HepG2 (cell line): ENCODE measurements around the gene ACCS. TPM values are rescaled to one million over a fixed set of nuclear protein-coding genes. Genes with fewer than 3 reads are reported as not detected.

Experiments
- ATAC-seq: fragments of 200-7000 bp; cut with Tn5 transposase; 3 replicates; pipeline ENCODE4 v1.9.1; 2020; ENCODE audit warnings: mild to moderate bottlenecking, moderate library complexity
- BruUV-seq: library from RNA; stranded (reverse); fragments of 400-500 nt; replicated peaks from 2 replicates; lab custom pipeline; 2021; lab: Mats Ljungman, UMichigan
- CTCF ChIA-PET: fragments of 300-600 bp; formaldehyde crosslinking; extraction: SDS; loops from one replicate; lab custom pipeline; 2021; ENCODE audit warnings: low total read pairs, inconsistent platforms, low intra/inter-chr PET ratio; lab: Yijun Ruan, JAX
- POLR2A ChIA-PET: fragments of 350-600 bp; sonication (Branson Sonifier 250); formaldehyde crosslinking; loops from one replicate; lab custom pipeline; 2020; ENCODE audit warnings: antibody characterized with exemption, inconsistent platforms; lab: Yijun Ruan, JAX
- DNase-seq: peaks from one replicate; pipeline ENCODE4 v3.0.0-alpha.2; 2015; ENCODE audit warnings: low spot score
- FAIRE-seq: peaks from 3 replicates; lab custom pipeline; 2011; peaks lifted over from hg19 to GRCh38; lab: Jason Lieb, UNC
- H2AFZ ChIP-seq: one replicate; pipeline ENCODE4 v1.6.1; 2011; ENCODE audit warnings: low read length, inconsistent platforms
- H3K27ac ChIP-seq: fragments of 300-600 bp; 3 replicates; pipeline ENCODE4 v1.8.0; 2011; ENCODE audit warnings: mixed run types, mild to moderate bottlenecking, mixed read lengths, low read length, inconsistent platforms; ENCODE audit not compliant: insufficient read depth; ENCODE audit errors: extremely low read length
- H3K27me3 ChIP-seq, 2 experiments: fragments of 200-600 bp in 1 of 2; 2 replicates in 1 of 2; 3 replicates in 1 of 2; pipeline versions ENCODE4 v1.6.0 to v1.8.0; 2011; ENCODE audit warnings: low read length in 2 of 2, mild to moderate bottlenecking in 2 of 2, moderate library complexity in 2 of 2, inconsistent platforms in 1 of 2; ENCODE audit not compliant: insufficient read depth in 2 of 2, control insufficient read depth in 1 of 2
- H3K36me3 ChIP-seq, 2 experiments: fragments of 200-600 bp in 1 of 2; replicated peaks in 1 of 2; 2 replicates in 1 of 2; 3 replicates in 1 of 2; pipeline versions ENCODE4 v1.5.1 to v1.8.0; 2011; ENCODE audit warnings: low read length in 2 of 2, inconsistent platforms in 1 of 2; ENCODE audit not compliant: insufficient read depth in 2 of 2, control insufficient read depth in 1 of 2
- H3K4me1 ChIP-seq: 2 replicates; pipeline ENCODE4 v1.5.1; 2012; ENCODE audit warnings: low read length, inconsistent platforms; ENCODE audit not compliant: insufficient read depth
- H3K4me2 ChIP-seq: 2 replicates; pipeline ENCODE4 v1.6.0; 2011; ENCODE audit warnings: low read depth, low read length, inconsistent platforms
- H3K4me3 ChIP-seq, 3 experiments: fragments of 200-600 bp in 1 of 3; sonication (generic), shearing (Covaris generic) in 1 of 3; replicated peaks in 1 of 3; 2 replicates each; pipeline ENCODE4 v1.5.1; 2011 to 2016; ENCODE audit warnings: low read length in 3 of 3, inconsistent platforms in 2 of 3, low read depth in 2 of 3, mild to moderate bottlenecking in 2 of 3, control low read depth in 1 of 3, mixed read lengths in 1 of 3; ENCODE audit not compliant: insufficient read depth in 1 of 3
- H3K79me2 ChIP-seq: one replicate; pipeline ENCODE4 v1.6.1; 2011; ENCODE audit warnings: low read length, inconsistent platforms; ENCODE audit not compliant: insufficient read depth
- H3K9ac ChIP-seq: 2 replicates; pipeline ENCODE4 v1.6.0; 2011; ENCODE audit warnings: mild to moderate bottlenecking, low read depth, low read length, inconsistent platforms; ENCODE audit not compliant: insufficient read depth
- H3K9me3 ChIP-seq: 2 replicates; pipeline ENCODE4 v1.5.1; 2012; ENCODE audit warnings: mild to moderate bottlenecking, low read length
- H4K20me1 ChIP-seq: 2 replicates; pipeline ENCODE4 v1.6.0; 2011; ENCODE audit warnings: inconsistent platforms, mild to moderate bottlenecking, low read length, moderate library complexity; ENCODE audit not compliant: insufficient read depth
- AGO2 ChIP-seq: fragments of 200-400 bp; formaldehyde crosslinking; optimal IDR thresholded peaks from 2 replicates; pipeline ENCODE3; 2017; ENCODE audit warnings: mild to moderate bottlenecking, low read depth, low read length, moderate library complexity
- FOXA3 ChIP-seq: IDR thresholded peaks from 2 replicates; pipeline ENCODE4 v1.6.1; 2016; ENCODE audit warnings: missing genetic modification reagents, missing compliant biosample characterization
- KLF11 ChIP-seq: IDR thresholded peaks from 2 replicates; pipeline ENCODE4 v1.6.1; 2016; ENCODE audit warnings: missing compliant biosample characterization
- PHF21A ChIP-seq: sonication (generic); formaldehyde crosslinking; IDR thresholded peaks from 2 replicates; pipeline ENCODE4 v1.5.0; 2020; ENCODE audit warnings: mild to moderate bottlenecking, missing genetic modification reagents
- RBM39 ChIP-seq: fragments of 200-400 bp; formaldehyde crosslinking; IDR thresholded peaks from one replicate; pipeline ENCODE4 v1.6.1; 2018; ENCODE audit warnings: antibody characterized with exemption, mild to moderate bottlenecking, low read depth, low read length; ENCODE audit not compliant: poor library complexity, severe bottlenecking
- ZFP41 ChIP-seq: sonication (generic); formaldehyde crosslinking; IDR thresholded peaks from 2 replicates; pipeline ENCODE4 v1.4.0; 2020; ENCODE audit warnings: mild to moderate bottlenecking, missing genetic modification reagents, borderline replicate concordance
- ZMYM2 ChIP-seq: sonication (generic); formaldehyde crosslinking; IDR thresholded peaks from 2 replicates; pipeline ENCODE4 v1.8.0; 2022; ENCODE audit warnings: mild to moderate bottlenecking, missing genetic modification reagents
- ZNF180 ChIP-seq: sonication (generic); formaldehyde crosslinking; IDR thresholded peaks from 2 replicates; pipeline ENCODE4 v1.4.0; 2020; ENCODE audit warnings: low read depth, missing genetic modification reagents, borderline replicate concordance
- ZNF326 ChIP-seq: sonication (generic); formaldehyde crosslinking; IDR thresholded peaks from 2 replicates; pipeline ENCODE4 v1.4.0; 2020; ENCODE audit warnings: missing genetic modification reagents, borderline replicate concordance
- ZNF335 ChIP-seq: sonication (generic); formaldehyde crosslinking; IDR thresholded peaks from 2 replicates; pipeline ENCODE4 v1.4.0; 2020; ENCODE audit warnings: missing genetic modification reagents
- ZNF382 ChIP-seq: sonication (generic); formaldehyde crosslinking; IDR thresholded peaks from 2 replicates; pipeline ENCODE4 v1.5.0; 2020; ENCODE audit warnings: missing genetic modification reagents, mild to moderate bottlenecking, borderline replicate concordance
- ZNF496 ChIP-seq: sonication (generic); formaldehyde crosslinking; IDR thresholded peaks from 2 replicates; pipeline ENCODE4 v1.8.1; 2023; ENCODE audit warnings: mild to moderate bottlenecking, moderate library complexity, missing genetic modification reagents; ENCODE audit not compliant: insufficient replicate concordance
- WGBS: methylation state at CpG from one replicate; pipeline ENCODE4 v1.1.6; 2017; ENCODE audit warnings: low lambda C conversion rate; 5-methylcytosine and 5-hydroxymethylcytosine counted together
- in situ Hi-C: cut with HindIII; loops from 2 replicates; pipeline ENCODE4 v1.10.0; 2017; ENCODE audit warnings: low pct_unique_long_range_greater_than_20kb; ENCODE audit not compliant: extremely low pct_ligation_motif_present
- intact Hi-C: fragments of 100-400 bp; cut with micrococcal nuclease; formaldehyde crosslinking; loops from one replicate; pipeline ENCODE4 v1.10.0; 2022; ENCODE audit not compliant: unreplicated experiment
- polyA plus RNA-seq, 8 experiments: library from polyadenylated mRNA; depleted of rRNA in 3 of 8; stranded (reverse) in 7 of 8; unstranded in 1 of 8; fragments of >200 nt; fragmentation: Illumina TruSeq in 4 of 8; extraction: Trizol in 4 of 8; gene quantifications; 2 replicates each; pipeline versions ENCODE4 v1.2.1 to v1.2.3, GENCODE V29; 2011 to 2016; ENCODE audit warnings: low read depth in 4 of 8, missing spikeins in 1 of 8, mixed read lengths in 1 of 8; ENCODE audit not compliant: insufficient read depth in 1 of 8
- total RNA-seq, 5 experiments: library from RNA; depleted of rRNA; stranded (reverse); fragments of >200 nt; fragmentation: Illumina TruSeq; extraction: Trizol; gene quantifications; 2 replicates each; pipeline ENCODE4 v1.2.3, GENCODE V29; 2016; ENCODE audit warnings: low read depth in 1 of 5
- TF ChIP-seq, protein P1 (sequence below): sonication (generic); formaldehyde crosslinking; IDR thresholded peaks from 2 replicates; pipeline ENCODE4 v1.4.0; 2020; ENCODE audit warnings: missing genetic modification reagents, borderline replicate concordance
- TF ChIP-seq, protein P2 (sequence below): fragments of 450-650 bp; IDR thresholded peaks from 2 replicates; pipeline ENCODE4 v1.6.1; 2017; ENCODE audit warnings: mild to moderate bottlenecking
- TF ChIP-seq, protein P3 (sequence below): sonication (generic); formaldehyde crosslinking; IDR thresholded peaks from 2 replicates; pipeline ENCODE4 v1.4.0; 2020; ENCODE audit warnings: missing genetic modification reagents
- TF ChIP-seq, protein P4 (sequence below): IDR thresholded peaks from 2 replicates; pipeline ENCODE4 v1.6.1; 2016; ENCODE audit warnings: missing biosample characterization, missing genetic modification reagents, low read depth

Gene ACCS
- total and polyA plus RNA-seq, 2 of the 13 experiments (the other 11 are each of a cell fraction or from before 2014, with no cell fraction given): 0.55 to 0.59 TPM

DNA sequence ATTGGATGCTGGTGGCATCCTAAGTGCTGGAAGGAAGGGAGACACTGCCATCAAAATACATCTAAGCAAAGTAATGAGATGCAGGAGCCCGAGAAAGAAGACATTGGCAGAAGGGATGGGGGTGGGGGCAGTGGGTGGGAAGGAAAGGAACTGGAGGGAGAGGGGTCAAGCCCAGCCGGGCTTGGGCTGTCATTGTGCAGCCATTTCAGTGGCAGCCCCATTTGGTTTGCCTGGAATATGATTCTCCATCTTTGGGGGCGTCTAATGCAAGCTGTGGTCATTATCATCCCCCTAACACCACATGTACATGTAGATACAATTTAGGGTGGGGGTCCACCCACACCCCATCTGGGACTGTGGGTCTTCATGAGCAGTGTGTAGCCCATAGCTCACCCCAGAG lies 32.2 kb upstream of the ACCS start:
- no TSS peak for BruUV-seq
- Histone ChIP-seq H3K79me2 (no peaks in the 10 kb centered on the region), H3K27ac (no peak overlapping the region), H3K4me3 (no peak overlapping the region), H3K9me3 (no peaks in the 10 kb centered on the region), H3K27me3 (peaks cover 4 to 9% of the 10 kb centered on the region in 2 experiments; a peak in 2 of 5 replicates), H3K4me2 (no peak overlapping the region), H2AFZ (no peak overlapping the region), H4K20me1 (no peaks in the 10 kb centered on the region), H3K4me1 (no peaks in the 10 kb centered on the region), H3K36me3 (no peaks in the 10 kb centered on the region), H3K9ac (no peak overlapping the region)
- ATAC-seq (no peak), DNase-seq (no peak), FAIRE-seq (no peak)
- intact Hi-C loops (no loop called here), in situ Hi-C loops (no loop called here)
- POLR2A ChIA-PET: no interaction called here
- CTCF ChIA-PET: no interaction called here
- WGBS: 0% methylated on average over 2 of the region's 3 CpGs
- TF ChIP-seq PHF21A (CRISPR knock-in tag) (no peak), KLF11 (CRISPR knock-in tag) (no peak), ZNF326 (CRISPR knock-in tag) (no peak), ZFP41 (CRISPR knock-in tag) (no peak), ZNF180 (CRISPR knock-in tag) (no peak), ZNF496 (no peak), ZMYM2 (CRISPR knock-in tag) (no peak), ZNF382 (CRISPR knock-in tag) (no peak), ZNF335 (CRISPR knock-in tag) (no peak), FOXA3 (no peak), RBM39 (no peak), AGO2 (no peak)
- TF ChIP-seq, protein P1, sequence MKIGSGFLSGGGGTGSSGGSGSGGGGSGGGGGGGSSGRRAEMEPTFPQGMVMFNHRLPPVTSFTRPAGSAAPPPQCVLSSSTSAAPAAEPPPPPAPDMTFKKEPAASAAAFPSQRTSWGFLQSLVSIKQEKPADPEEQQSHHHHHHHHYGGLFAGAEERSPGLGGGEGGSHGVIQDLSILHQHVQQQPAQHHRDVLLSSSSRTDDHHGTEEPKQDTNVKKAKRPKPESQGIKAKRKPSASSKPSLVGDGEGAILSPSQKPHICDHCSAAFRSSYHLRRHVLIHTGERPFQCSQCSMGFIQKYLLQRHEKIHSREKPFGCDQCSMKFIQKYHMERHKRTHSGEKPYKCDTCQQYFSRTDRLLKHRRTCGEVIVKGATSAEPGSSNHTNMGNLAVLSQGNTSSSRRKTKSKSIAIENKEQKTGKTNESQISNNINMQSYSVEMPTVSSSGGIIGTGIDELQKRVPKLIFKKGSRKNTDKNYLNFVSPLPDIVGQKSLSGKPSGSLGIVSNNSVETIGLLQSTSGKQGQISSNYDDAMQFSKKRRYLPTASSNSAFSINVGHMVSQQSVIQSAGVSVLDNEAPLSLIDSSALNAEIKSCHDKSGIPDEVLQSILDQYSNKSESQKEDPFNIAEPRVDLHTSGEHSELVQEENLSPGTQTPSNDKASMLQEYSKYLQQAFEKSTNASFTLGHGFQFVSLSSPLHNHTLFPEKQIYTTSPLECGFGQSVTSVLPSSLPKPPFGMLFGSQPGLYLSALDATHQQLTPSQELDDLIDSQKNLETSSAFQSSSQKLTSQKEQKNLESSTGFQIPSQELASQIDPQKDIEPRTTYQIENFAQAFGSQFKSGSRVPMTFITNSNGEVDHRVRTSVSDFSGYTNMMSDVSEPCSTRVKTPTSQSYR (CRISPR knock-in tag): no peak
- TF ChIP-seq, protein P2, sequence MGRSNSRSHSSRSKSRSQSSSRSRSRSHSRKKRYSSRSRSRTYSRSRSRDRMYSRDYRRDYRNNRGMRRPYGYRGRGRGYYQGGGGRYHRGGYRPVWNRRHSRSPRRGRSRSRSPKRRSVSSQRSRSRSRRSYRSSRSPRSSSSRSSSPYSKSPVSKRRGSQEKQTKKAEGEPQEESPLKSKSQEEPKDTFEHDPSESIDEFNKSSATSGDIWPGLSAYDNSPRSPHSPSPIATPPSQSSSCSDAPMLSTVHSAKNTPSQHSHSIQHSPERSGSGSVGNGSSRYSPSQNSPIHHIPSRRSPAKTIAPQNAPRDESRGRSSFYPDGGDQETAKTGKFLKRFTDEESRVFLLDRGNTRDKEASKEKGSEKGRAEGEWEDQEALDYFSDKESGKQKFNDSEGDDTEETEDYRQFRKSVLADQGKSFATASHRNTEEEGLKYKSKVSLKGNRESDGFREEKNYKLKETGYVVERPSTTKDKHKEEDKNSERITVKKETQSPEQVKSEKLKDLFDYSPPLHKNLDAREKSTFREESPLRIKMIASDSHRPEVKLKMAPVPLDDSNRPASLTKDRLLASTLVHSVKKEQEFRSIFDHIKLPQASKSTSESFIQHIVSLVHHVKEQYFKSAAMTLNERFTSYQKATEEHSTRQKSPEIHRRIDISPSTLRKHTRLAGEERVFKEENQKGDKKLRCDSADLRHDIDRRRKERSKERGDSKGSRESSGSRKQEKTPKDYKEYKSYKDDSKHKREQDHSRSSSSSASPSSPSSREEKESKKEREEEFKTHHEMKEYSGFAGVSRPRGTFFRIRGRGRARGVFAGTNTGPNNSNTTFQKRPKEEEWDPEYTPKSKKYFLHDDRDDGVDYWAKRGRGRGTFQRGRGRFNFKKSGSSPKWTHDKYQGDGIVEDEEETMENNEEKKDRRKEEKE: no peak
- TF ChIP-seq, protein P3, sequence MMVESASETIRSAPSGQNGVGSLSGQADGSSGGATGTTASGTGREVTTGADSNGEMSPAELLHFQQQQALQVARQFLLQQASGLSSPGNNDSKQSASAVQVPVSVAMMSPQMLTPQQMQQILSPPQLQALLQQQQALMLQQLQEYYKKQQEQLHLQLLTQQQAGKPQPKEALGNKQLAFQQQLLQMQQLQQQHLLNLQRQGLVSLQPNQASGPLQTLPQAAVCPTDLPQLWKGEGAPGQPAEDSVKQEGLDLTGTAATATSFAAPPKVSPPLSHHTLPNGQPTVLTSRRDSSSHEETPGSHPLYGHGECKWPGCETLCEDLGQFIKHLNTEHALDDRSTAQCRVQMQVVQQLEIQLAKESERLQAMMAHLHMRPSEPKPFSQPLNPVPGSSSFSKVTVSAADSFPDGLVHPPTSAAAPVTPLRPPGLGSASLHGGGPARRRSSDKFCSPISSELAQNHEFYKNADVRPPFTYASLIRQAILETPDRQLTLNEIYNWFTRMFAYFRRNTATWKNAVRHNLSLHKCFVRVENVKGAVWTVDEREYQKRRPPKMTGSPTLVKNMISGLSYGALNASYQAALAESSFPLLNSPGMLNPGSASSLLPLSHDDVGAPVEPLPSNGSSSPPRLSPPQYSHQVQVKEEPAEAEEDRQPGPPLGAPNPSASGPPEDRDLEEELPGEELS (CRISPR knock-in tag): no peak
- TF ChIP-seq, protein P4, sequence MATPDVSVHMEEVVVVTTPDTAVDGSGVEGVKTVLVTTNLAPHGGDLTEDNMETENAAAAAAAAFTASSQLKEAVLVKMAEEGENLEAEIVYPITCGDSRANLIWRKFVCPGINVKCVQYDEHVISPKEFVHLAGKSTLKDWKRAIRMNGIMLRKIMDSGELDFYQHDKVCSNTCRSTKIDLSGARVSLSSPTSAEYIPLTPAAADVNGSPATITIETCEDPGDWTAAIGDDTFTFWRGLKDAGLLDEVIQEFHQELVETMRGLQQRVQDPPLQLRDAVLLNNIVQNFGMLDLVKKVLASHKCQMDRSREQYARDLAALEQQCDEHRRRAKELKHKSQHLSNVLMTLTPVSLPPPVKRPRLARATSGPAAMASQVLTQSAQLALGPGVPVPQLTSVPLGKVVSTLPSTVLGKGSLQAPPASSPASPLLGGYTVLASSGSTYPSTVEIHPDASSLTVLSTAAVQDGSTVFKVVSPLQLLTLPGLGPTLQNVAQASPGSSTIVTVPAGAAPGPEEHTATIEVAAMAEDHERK (CRISPR knock-in tag): no peak
